Lung microvascular endothelial cell (primary cell): ENCODE results near the gene NSFL1C. TPM values are rescaled to one million over a fixed set of nuclear protein-coding genes. Genes with fewer than 3 reads are reported as not detected.

Source experiments
- DNase-seq, 2 donors: peaks; one replicate each; pipeline versions ENCODE4 v3.0.0 to v3.0.0-alpha.2; 2010; ENCODE audit warnings: low read depth in 2 of 2
- total RNA-seq: library from RNA; depleted of rRNA; stranded (reverse); fragments of >200 nt; gene quantifications from 2 replicates; pipeline ENCODE4 v1.2.1, GENCODE V29; 2014

Gene NSFL1C
- total RNA-seq, 1 donor from 2014 or later: 20.6 TPM

GRCh38 chr20:1392693-1393506, 73.7 kb downstream of the NSFL1C start, which contains the start of gene FKBP1A:
TSS of gene FKBP1A (minus strand) at chr20:1393054. CDS start at chr20:1392998, 56 bp downstream.
- DNase-seq: peak; percentile 94

GRCh38 chr20:1392443-1392692, 74.3 kb downstream of the NSFL1C start:
- DNase-seq: no peak

Other genes starting within 250 kb of the NSFL1C start
- not detected in 2 replicates for gene RAD21L1, start 240.8 kb downstream of the NSFL1C start, total RNA-seq
- 1.8 and 2.6 TPM in 2 replicates for gene SNPH, start 200.6 kb downstream of the NSFL1C start, total RNA-seq
- gene SDCBP2, start 137.7 kb downstream of the NSFL1C start, total RNA-seq: 2.0 and 4.4 TPM in 2 replicates
- gene FKBP1A, start 73.8 kb downstream of the NSFL1C start, total RNA-seq: 263 and 278 TPM in 2 replicates
- 0.20 and 0.65 TPM in 2 replicates for gene SIRPB2, start 24.6 kb upstream of the NSFL1C start, total RNA-seq
- gene SIRPD, start 90.9 kb upstream of the NSFL1C start, total RNA-seq: not detected in 2 replicates
- 0.22 and 0.40 TPM in 2 replicates for gene SIRPB1, start 153.2 kb upstream of the NSFL1C start, total RNA-seq
- gene SIRPG, start 190.9 kb upstream of the NSFL1C start, total RNA-seq: not detected in 2 replicates